ENCODE data around the gene SSH2.
A peak's percentile ranks its signal among the peaks of the same experiment; 100 is the strongest.

Gene SSH2

GRCh38 chr17:29583324-29584248 is 346.4 kb downstream of the SSH2 start:
- DNase-seq: no peak

DNA sequence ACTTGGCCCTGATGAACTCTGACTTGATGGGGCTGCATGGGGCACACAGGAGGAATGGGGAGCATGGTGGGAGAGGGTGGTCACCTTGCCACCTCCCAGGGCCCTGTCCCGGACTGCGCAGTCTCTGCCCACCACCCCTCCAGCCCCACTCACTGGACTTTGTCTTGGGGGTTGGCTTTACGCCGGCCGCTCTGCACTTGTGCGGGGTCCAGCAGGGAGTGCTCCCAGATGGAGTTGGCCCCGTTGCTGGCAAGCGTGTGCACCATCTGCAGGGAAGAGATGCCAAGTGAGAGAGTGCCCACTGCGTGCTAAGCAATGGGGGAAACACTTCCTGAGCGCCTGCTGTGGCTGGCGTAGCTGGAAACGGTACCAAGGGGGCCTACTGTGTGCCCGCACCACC is 347.3 kb downstream of the SSH2 start:
- DNase-seq: no peak

DNA sequence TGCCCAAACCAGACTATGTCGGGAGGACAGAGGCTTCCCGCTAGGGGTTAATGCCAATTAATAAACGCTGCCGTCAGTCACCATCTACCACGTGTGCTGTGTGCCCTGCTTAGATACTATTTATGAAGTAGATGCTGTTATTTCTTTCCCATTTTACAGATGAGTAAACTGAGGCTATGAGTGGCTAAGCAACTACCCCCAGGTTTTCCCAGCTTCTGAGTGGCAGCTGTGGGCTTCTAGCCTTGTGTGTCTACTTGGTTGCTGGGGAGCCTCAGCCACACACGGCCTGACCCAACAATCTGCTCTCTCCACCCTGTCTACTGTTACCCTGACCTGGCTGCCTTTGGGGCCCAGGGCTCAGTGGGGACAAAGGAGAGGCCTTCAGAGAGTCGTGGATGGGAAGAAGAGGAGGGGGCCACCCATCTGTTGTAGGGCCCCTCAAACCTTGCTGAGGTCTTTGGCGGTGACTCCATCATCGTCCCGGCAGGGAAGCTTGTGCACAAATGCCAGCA is 347.7 kb downstream of the SSH2 start:
- no peak for DNase-seq

- no peak for DNase-seq
These were observed 348.3 kb downstream of the SSH2 start for GRCh38 chr17:29581583-29582253.

DNA sequence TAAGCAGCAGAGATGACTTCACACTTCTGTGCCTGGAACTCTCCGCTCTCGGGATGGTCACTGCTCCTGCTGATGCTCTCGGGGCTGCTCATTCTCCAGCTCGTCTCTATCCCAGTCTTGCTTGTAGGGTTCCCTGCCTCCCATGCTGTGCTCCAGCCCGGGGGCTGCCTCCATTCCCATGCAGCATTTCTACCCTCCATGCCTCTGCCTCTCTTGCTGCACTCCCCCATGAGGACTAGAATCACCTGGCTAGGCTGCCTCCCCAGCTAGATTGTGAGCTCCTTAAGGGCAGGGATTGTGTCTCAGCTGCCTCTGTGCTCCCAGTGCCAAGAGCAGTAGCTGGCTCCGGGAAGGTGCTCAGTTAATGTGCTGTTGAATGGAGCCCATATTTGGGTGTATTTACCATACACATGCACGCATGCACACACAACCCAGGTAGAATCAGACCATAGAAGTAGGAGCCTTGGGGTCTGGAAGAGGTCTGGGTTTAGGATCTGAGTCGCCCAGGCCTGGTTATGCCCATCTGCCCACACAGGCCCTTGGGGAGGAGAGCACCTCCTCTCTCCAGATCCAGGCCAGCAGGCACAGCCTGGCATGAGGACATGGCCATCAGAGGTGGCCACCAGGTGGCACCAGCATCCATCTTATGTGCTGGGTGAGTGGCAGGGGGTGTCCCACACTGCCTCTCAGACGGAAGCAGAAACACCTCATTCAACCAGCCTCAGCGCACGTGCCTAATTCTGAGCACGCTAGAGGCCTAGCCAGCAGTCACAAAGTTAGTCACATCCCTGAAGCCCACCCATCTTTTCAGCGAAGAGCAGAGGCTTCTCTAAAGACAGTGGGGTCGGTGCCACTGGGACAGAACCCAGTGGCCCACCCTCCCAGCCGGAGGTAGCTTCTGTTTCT is 349.9 kb downstream of the SSH2 start:
- peak; percentile 89 for DNase-seq

GRCh38 chr17:29578626-29579485 is 351.2 kb downstream of the SSH2 start:
- DNase-seq: no peak

- no peak for DNase-seq
These were observed 352.4 kb downstream of the SSH2 start for GRCh38 chr17:29577385-29578211.

- no peak for DNase-seq
These were observed 353.0 kb downstream of the SSH2 start for GRCh38 chr17:29577001-29577370.

DNA sequence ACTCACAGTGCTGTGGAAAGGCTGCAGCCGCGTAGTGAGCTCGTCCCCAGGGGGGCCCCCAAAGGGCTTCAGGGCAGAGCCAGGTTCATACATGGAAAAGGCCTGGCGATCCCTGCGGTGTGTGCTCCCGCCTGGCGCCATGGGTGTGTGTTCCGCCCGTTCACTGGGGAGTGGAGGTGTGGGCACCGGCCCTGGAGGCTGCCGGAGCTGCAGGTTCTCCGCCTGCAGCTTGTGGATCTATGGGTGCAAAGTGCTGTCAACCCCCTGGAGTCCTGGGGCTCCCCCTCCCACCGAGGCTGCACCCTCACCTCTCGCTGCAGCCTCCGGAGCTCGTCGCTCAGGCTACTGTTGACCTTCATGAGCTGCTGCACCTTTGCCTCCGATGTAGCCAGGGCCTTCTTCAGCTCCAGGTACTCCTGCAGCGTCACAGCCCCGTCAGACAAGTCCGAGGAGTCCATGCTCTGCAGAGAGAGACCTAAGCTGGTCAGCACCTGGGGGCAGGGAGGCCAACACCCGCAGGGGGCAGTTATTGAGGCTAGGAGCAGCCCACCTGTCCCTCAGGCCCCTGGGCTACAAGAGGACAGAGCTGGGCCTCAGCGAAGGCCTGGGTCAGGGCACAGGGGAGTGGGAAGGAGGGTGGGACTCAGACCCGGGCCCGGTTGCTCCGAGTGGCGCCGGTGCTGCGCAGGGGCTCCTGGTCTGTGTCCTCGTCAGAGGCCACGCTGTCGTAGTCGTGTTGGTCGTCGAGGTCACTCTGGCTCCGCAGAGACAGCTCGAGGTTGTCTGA is 353.6 kb downstream of the SSH2 start:
- DNase-seq: no peak
